ENCODE results near the gene RNASE13. TPM values are rescaled to one million over a fixed set of nuclear protein-coding genes. Genes with fewer than 3 reads are reported as not detected.

The RNASE13 gene
- total RNA-seq, 1 donor from 2014 or later, result not detected

- intact Hi-C loops (cut with DNase I), result no loop called here
- DNase-seq (no peak), ATAC-seq (ENCODE audit: poor library complexity) (no peak)
Measured at GRCh38 chr14:21026988-21027315, 7.7 kb downstream of the RNASE13 start.

- intact Hi-C loops (cut with DNase I), result no loop called here
- ATAC-seq (ENCODE audit: poor library complexity) (no peak), DNase-seq (no peak)
Measured at GRCh38 chr14:21026274-21026987, 8.2 kb downstream of the RNASE13 start.

- intact Hi-C loops (cut with DNase I), result no loop called here
- peak; percentile 73 for ATAC-seq (ENCODE audit: poor library complexity)
- peak; percentile 91 for DNase-seq
Measured at GRCh38 chr14:21025371-21026273, 9.0 kb downstream of the RNASE13 start.

GRCh38 chr14:21024585-21025370 lies 9.8 kb downstream of the RNASE13 start, which contains the start of gene NDRG2:
Gene NDRG2 (minus strand): TSS chr14:21025061. CDS start chr14:21023315, 1,746 bp downstream.
- DNase-seq (peak; percentile 92), ATAC-seq (ENCODE audit: poor library complexity) (peak; percentile 88)
- intact Hi-C loops (cut with DNase I), result no loop called here

GRCh38 chr14:21023817-21024584 lies 10.6 kb downstream of the RNASE13 start:
- intact Hi-C loops (cut with DNase I), result no loop called here
- ATAC-seq (ENCODE audit: poor library complexity) (peak; percentile 28), DNase-seq (peak; percentile 44)

- DNase-seq (peak; percentile 56), ATAC-seq (ENCODE audit: poor library complexity) (no peak)
- intact Hi-C loops (cut with DNase I), result no loop called here
Measured at GRCh38 chr14:21023174-21023573, 11.4 kb downstream of the RNASE13 start.

GRCh38 chr14:21022686-21023085 lies 11.9 kb downstream of the RNASE13 start:
- ATAC-seq (ENCODE audit: poor library complexity) (no peak), DNase-seq (no peak)
- intact Hi-C loops (cut with DNase I), result no loop called here

GRCh38 chr14:21020977-21021545 lies 13.5 kb downstream of the RNASE13 start:
- intact Hi-C loops (cut with DNase I), result no loop called here
- no peak for ATAC-seq (ENCODE audit: poor library complexity)
- no peak for DNase-seq

- intact Hi-C loops (cut with DNase I), result loop anchor here (5.0 kb wide), 1 partner anchor 83 kb away; the partner anchor contains the start of gene TMEM253
- DNase-seq (no peak), ATAC-seq (ENCODE audit: poor library complexity) (no peak)
Measured at GRCh38 chr14:21019366-21019765, 15.2 kb downstream of the RNASE13 start.

GRCh38 chr14:21018781-21019180 lies 15.8 kb downstream of the RNASE13 start:
- intact Hi-C loops (cut with DNase I), result loop anchor here (5.0 kb wide), 1 partner anchor 84 kb away; the partner anchor contains the start of gene TMEM253
- DNase-seq, result no peak

GRCh38 chr14:21018286-21018685 lies 16.3 kb downstream of the RNASE13 start:
- no peak for ATAC-seq (ENCODE audit: poor library complexity)
- intact Hi-C loops (cut with DNase I), result loop anchor here (5.0 kb wide), 1 partner anchor 84 kb away; the partner anchor contains the start of gene TMEM253
- DNase-seq, result no peak

More at GRCh38 chr14:21018781-21019180, 15.8 kb downstream of the RNASE13 start:
- no peak for ATAC-seq (ENCODE audit: poor library complexity)

GRCh38 chr14:21017528-21018245 lies 16.9 kb downstream of the RNASE13 start:
- DNase-seq (no peak), ATAC-seq (ENCODE audit: poor library complexity) (no peak)
- intact Hi-C loops (cut with DNase I), result loop anchor here (5.0 kb wide), 1 partner anchor 85 kb away; the partner anchor contains the start of gene TMEM253

- DNase-seq, result no peak
- no peak for ATAC-seq (ENCODE audit: poor library complexity)
- intact Hi-C loops (cut with DNase I), result loop anchor here (5.0 kb wide), 1 partner anchor 86 kb away; the partner anchor contains the start of gene TMEM253
Measured at GRCh38 chr14:21016413-21017190, 18.0 kb downstream of the RNASE13 start.

GRCh38 chr14:21015312-21015711 lies 19.3 kb downstream of the RNASE13 start:
- intact Hi-C loops (cut with DNase I), result loop anchor here (2.0 to 5.0 kb wide), 2 partner anchors 23 to 87 kb away; partner anchors contain the start of gene TMEM253
- DNase-seq (no peak), ATAC-seq (ENCODE audit: poor library complexity) (peak; percentile 29)

- intact Hi-C loops (cut with DNase I), result loop anchor here (2.0 to 5.0 kb wide), 2 partner anchors 24 to 88 kb away; partner anchors contain the start of gene TMEM253
Measured at GRCh38 chr14:21014761-21015190, 19.8 kb downstream of the RNASE13 start.

GRCh38 chr14:21011136-21011535 lies 23.5 kb downstream of the RNASE13 start:
- no peak for DNase-seq
- no peak for ATAC-seq (ENCODE audit: poor library complexity)
- intact Hi-C loops (cut with DNase I), result no loop called here

More at GRCh38 chr14:21014761-21015190, 19.8 kb downstream of the RNASE13 start:
- DNase-seq, result peak; percentile 79
- ATAC-seq (ENCODE audit: poor library complexity), result peak; percentile 86

Data from Right ventricle myocardium superior (tissue), 1 donor.